GM10266 (cell line): Measurements from ENCODE around the gene TLCD5.

Experiments used
- DNase-seq: peaks from one replicate; pipeline ENCODE4 v3.0.0; 2012; ENCODE audit errors: extremely low spot score
- CTCF ChIP-seq: IDR thresholded peaks from 2 replicates; pipeline ENCODE4 v1.5.1; 2012; ENCODE audit warnings: mild to moderate bottlenecking, low read depth; ENCODE audit not compliant: control insufficient read depth, insufficient read depth; ENCODE audit errors: missing control alignments

The TLCD5 gene

GRCh38 chr11:120338107-120338933 lies 13.2 kb downstream of the TLCD5 start:
- DNase-seq, result no peak

GRCh38 chr11:120339394-120339890 lies 14.3 kb downstream of the TLCD5 start:
- no peak for TF ChIP-seq CTCF
- DNase-seq, result no peak

More at GRCh38 chr11:120338107-120338933, 13.2 kb downstream of the TLCD5 start:
- no peak for TF ChIP-seq CTCF

GRCh38 chr11:120340529-120340928 lies 15.4 kb downstream of the TLCD5 start:
- no peak for DNase-seq
- TF ChIP-seq CTCF, result no peak

GRCh38 chr11:120342226-120342625 lies 17.1 kb downstream of the TLCD5 start:
- DNase-seq, result no peak
- no peak for TF ChIP-seq CTCF

- no peak for TF ChIP-seq CTCF
- DNase-seq, result no peak
Observed at GRCh38 chr11:120342678-120343077, 17.6 kb downstream of the TLCD5 start.

- no peak for TF ChIP-seq CTCF
- DNase-seq, result peak; percentile 75
Observed at GRCh38 chr11:120343429-120343828, 18.3 kb downstream of the TLCD5 start.
